ENCODE measurements around the gene CCDC192.

DNA sequence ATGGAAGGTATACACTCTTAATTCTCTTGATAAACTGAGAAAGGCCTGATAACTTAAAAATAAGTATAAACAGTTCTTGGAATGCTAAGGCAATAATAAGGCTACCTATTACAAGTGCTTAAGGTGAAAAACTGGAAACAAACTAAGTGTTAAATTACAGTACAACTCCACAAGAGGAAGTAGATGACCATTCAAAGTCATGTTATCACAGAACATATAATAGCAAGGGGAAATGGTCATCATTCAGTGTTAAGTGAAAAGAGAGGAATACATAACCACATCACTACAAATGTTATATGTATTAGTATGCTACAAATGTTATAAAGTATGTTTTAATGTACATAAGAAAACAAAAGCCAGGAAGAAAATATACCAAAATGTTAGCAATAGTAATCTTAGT lies 135.9 kb downstream of the CCDC192 start:
- TF ChIP-seq POLR2A (IDR thresholded peaks at IDR 0.05): no peak
- TF ChIP-seq CTCF (IDR thresholded peaks at IDR 0.05): no peak
- TF ChIP-seq EP300 (IDR thresholded peaks at IDR 0.05): no peak
- TF ChIP-seq POLR2AphosphoS5 (IDR thresholded peaks at IDR 0.05): no peak
